Kasumi-1 (cell line): ENCODE data around the gene RNH1.

Experiments used
- DNase-seq, 2 experiments: peaks; one replicate each; lab custom pipeline; 2025; lab: John Stamatoyannopoulos, UW

RNH1 gene

DNA sequence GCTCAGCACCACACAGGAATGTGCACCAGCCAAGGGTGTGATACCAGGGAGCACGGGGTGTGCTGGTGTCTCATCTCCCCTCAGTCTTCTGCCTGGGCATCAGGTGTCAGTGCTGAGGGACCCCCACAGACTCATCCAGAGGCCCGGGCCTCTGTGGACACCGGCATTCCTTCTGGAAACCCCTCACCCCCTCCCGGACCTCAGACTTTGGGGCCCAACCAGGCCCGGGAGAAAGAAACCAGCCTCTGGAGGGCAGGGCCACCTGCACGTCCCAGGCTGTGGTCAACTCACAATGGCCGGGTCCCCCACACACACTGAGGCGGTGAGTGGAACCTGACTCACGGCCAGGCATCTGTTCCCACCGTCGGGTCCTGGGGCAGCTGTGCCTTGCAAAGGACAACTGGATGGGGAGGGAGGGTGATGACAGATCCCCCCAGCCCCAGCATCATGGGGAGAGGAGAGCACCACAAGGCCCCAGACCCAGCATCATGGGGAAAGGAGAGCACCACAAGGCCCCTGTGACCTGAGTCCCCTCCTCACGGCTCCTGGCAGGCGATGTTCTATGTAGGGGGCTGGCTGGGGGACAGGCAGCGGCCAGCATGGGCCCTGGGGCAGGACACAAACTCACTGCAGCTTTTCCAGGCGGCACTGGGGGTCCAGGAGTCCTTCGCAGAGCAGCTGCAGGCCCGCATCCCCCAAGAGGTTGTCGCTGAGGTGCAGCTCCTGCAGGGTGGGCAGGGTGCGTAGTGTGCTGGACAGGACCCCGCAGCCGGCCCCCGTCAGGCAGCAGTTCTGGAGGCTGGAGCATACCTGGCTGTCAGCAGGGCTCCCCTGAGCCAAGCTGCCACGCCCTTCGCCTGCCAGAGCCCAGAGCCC, 7.6 kb downstream of the RNH1 start:
- no peak for DNase-seq

GRCh38 chr11:498297-499181, 8.5 kb downstream of the RNH1 start:
- DNase-seq: no peak

DNA sequence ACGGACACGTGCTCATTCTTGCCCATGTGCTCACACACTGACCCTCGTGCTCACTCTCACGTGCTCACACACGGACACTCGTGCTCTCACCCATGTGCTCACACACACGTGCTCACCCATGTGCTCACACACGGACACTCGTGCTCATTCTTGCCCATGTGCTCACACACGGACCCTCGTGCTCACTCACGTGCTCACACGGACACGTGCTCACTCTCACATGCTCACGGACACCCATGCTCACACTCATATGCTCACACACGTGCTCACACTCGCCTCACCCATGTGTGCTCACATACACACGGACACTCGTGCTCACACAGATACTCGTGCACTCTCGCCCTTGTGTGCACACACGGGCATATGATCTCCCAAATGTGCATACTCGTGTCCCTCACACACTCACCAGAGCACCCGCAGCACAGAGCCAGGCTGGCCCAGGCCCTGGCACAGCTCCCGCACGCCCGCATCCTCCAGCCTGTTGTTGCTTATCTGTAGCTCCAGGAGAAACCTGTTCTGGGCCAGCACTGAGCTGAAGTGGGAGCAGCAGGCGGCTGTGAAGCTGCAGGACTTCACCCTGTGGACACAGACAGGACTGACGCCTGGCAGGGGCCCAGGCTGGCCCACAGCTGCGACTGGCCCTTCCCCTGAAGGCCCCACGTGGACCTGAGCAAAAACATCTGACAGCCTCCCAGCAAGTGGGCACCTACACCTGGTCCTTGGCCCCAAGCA, 9.3 kb downstream of the RNH1 start:
- DNase-seq: no peak

DNA sequence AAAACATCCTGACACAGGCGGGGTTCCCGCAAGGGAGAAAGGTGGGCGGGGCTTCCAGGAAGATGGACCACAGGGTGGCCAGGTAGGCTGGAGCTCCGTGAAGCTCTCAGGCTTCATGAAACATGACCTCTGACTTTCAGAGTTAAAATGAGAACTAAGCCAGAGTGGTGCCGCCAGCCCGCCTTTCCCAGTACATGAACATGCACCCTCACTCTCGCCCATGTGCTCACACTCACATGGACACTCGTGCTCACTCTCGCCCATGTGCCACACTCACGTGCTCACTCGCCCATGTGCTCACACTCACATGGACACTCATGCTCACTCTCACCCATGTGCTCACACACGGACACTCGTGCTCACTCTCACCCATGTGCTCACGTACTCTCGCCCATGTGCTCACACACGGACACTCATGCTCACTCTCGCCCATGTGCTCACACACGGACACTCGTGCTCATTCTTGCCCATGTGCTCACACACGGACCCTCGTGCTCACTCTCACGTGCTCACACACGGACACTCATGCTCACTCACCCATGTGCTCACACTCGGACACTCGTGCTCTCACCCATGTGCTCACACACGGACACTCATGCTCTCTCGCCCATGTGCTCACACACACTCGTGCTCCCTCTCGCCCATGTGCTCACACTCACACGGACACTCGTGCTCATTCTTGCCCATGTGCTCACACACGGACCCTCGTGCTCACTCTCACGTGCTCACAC, 10.0 kb downstream of the RNH1 start:
- no peak for DNase-seq

DNA sequence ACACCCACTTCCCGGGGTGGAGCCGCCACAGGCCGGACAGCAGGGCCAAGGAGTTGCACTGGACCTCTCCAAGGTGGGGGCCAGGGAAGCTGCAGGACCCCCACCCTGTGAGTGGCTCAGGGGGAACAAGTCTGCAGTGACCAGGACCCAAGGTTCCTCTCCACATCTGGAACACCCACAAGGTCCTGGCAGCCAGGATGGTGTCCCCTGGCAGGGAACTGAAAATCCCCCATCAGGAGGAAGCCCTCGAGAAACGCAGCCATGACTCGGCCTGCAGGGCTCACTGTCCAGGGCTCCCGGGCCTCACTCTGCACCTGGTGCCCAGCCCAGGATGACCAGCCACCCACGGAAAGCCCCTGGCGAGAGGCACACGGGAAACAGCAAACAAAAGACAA, 11.5 kb downstream of the RNH1 start:
- DNase-seq: no peak

GRCh38 chr11:494761-495536, 12.1 kb downstream of the RNH1 start:
- DNase-seq: no peak

DNA sequence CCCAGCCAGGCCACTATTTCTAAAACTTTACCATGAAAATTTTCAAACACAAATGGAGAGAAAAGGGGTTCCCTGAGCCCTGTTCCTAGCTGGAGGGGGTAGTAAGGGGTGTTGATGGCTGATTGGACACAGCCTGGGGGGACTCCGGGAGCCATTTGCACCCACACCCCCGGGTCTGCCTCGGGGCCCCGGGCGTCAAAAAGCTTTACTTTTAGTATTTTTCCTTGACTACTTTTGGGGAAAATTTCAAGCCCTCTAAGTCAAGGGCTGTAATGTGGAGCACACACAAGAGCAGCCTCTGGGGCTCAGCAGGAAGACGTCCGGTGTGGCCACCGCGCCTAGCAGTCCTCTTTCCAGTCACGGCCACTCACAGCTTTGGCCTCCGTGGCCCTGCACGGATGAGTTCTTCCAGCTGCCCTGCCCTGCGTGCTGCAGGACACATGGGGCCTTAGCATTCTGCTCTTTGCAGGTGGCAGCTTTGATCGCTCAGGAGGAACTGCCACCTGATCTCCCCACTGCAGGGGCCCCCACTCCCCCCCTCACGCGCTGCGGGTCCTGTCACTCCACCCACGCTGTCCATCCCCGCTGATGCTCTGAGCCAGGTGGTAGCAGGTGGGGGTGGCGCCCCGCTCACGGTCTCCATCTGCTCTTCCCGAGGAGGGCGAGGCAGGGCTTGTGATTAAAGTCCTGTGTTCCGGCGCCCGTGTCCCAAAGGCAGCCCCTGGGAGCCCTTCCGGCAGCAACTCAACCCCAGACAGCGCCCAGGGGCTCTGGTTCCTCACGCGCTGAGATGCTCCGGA, 14.4 kb downstream of the RNH1 start:
- no peak for DNase-seq

GRCh38 chr11:491358-491757, 15.7 kb downstream of the RNH1 start:
- DNase-seq: no peak

DNA sequence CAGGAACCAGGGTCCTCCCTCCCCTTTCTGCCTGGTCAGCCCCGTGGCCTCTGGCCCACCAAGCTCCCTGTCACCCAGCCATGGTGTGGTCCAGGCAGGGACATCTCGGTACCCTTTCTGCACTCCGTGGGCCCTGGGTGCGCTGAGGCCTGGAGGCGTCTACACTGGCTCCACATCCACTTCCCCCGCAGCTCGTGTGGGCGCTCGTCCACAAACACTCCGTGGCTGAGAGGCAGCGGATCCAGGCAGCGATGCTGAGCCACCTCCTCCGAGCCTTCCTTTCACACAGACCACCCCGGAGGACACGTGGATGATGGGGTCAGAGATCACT, 16.1 kb downstream of the RNH1 start:
- DNase-seq: no peak

DNA sequence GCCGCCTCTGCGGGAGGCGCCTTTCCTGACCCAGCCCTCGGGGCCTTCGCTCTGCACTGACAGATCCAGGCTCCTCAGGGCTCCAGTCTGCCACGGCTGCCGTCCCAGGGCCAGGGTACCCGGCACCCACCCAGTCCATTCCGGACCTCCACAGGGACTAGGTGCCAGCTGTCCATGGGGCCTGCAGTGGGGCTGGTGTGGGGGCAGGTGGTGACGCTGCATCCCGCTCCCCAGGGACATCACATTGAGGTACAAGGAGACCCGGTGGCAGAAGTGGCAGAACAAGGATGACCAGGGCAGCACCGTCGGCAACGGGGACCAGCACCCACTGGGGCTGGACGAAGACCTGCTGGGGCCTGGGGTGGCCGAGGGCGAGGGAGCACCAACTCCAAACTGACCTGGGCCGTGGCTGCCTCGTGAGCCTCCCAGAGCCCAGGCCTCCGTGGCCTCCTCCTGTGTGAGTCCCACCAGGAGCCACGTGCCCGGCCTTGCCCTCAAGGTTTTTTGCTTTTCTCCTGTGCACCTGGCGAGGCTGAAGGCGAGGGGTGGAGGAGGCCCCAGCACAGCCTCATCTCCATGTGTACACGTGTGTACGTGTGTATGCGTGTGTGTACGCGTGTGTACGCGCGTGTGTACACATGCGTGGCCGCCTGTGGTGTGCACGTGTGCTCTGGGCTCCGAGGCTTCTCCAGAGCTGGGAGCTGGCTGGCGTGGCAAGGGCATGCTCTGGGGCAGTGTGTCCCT, 16.7 kb downstream of the RNH1 start:
- no peak for DNase-seq

DNA sequence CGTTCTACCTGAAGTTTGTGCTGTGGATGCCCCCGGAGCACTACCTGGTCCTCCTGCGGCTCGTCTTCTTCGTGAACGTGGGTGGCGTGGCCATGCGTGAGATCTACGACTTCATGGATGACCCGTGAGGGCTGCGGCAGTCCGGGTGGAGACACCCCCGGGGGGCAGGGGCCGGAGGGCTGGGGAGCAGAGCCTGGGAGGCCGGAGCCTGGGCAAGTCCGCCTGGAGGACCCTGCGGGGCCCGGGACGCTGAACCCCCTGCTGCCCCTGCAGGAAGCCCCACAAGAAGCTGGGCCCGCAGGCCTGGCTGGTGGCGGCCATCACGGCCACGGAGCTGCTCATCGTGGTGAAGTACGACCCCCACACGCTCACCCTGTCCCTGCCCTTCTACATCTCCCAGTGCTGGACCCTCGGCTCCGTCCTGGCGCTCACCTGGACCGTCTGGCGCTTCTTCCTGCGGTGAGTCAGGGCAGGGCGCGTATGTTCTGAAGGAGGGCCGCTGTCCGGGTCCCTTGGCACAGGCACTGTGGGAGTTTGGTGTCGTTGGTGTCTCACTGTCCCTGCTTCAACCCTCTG, 17.3 kb downstream of the RNH1 start:
- DNase-seq: no peak

GRCh38 chr11:488992-489391, 18.1 kb downstream of the RNH1 start:
- DNase-seq: no peak

- DNase-seq: no peak
These were observed 18.5 kb downstream of the RNH1 start for GRCh38 chr11:488579-488978.

DNA sequence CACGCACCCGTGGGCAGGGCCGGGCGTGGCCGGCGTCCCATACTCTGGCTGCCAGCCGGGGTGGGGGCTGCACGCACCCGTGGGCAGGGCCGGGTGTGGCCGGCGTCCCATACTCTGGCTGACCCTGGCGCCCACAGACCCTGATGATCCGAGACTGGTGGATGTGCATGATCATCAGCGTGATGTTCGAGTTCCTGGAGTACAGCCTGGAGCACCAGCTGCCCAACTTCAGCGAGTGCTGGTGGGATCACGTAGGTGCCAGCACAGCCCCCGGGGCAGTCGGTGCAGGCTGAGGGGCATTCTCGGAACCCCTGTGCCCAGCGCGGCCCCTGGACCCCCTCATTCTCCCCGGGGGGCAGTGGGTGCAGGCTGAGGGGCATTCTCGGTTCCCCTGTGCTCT, 19.0 kb downstream of the RNH1 start:
- DNase-seq: no peak

DNA sequence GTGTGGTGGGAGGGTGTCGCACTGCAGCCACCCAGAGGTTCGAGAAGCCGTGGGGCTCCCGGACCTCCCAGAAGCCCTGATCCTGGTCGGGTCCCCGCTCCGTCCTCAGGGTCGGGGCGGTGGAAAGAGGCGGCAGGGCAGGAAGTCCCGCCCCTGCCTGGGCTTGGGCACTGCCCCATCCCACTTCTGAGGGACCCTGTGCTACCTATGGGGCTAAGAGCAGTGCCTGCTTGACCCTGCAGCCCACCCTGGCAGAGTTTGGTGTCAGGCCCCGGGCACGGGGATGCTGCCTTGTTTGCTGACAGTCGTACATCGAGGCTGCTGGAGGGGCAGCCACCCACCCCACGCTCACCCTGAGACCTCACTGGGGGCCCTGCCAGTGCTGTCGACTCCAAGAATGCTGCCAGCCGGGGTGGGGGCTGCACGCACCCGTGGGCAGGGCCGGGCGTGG, 19.4 kb downstream of the RNH1 start:
- no peak for DNase-seq

GRCh38 chr11:486189-486588, 20.9 kb downstream of the RNH1 start:
- no peak for DNase-seq

GRCh38 chr11:484616-485015, 22.4 kb downstream of the RNH1 start:
- no peak for DNase-seq

GRCh38 chr11:479311-479710, 27.7 kb downstream of the RNH1 start:
- no peak for DNase-seq

GRCh38 chr11:477052-477715, 29.9 kb downstream of the RNH1 start:
- DNase-seq: no peak
